NK-92 (cell line): Measurements from ENCODE around the gene STK39.
"Not testable (repeated sequence)": the region's sequence is repeated elsewhere in the genome, so short reads cannot be mapped to it uniquely, and the experiment has no call there.

Experiments used
- DNase-seq: peaks from one replicate; lab custom pipeline; 2025; ENCODE audit not compliant: unreplicated experiment; lab: John Stamatoyannopoulos, UW

Gene STK39

GRCh38 chr2:168143813-168144212, 103.6 kb downstream of the STK39 start:
- no peak for DNase-seq

- DNase-seq: no peak
These were observed 106.5 kb downstream of the STK39 start for GRCh38 chr2:168140892-168141291.

GRCh38 chr2:168139852-168140251, 107.5 kb downstream of the STK39 start:
- DNase-seq: no peak

GRCh38 chr2:168138901-168139300, 108.5 kb downstream of the STK39 start:
- DNase-seq: no peak

- DNase-seq: no peak
These were observed 109.0 kb downstream of the STK39 start for GRCh38 chr2:168138374-168138773.

GRCh38 chr2:168137510-168138180, 109.8 kb downstream of the STK39 start:
- DNase-seq: no peak

GRCh38 chr2:168136392-168136977, 110.9 kb downstream of the STK39 start:
- no peak for DNase-seq

- no peak for DNase-seq
These were observed 111.8 kb downstream of the STK39 start for GRCh38 chr2:168135630-168136029.

- DNase-seq: no peak
These were observed 112.3 kb downstream of the STK39 start for GRCh38 chr2:168135121-168135520.

- DNase-seq: no peak
These were observed 112.9 kb downstream of the STK39 start for GRCh38 chr2:168134485-168134884.

- DNase-seq: no peak
These were observed 115.0 kb downstream of the STK39 start for GRCh38 chr2:168132389-168132788.

- no peak for DNase-seq
These were observed 117.0 kb downstream of the STK39 start for GRCh38 chr2:168130346-168130745.

GRCh38 chr2:168127371-168127770, 120.0 kb downstream of the STK39 start:
- no peak for DNase-seq

- not testable (repeated sequence) for DNase-seq
These were observed 125.2 kb downstream of the STK39 start for GRCh38 chr2:168122210-168122609.

GRCh38 chr2:168120730-168121129, 126.7 kb downstream of the STK39 start:
- no peak for DNase-seq

- no peak for DNase-seq
These were observed 127.1 kb downstream of the STK39 start for GRCh38 chr2:168120310-168120709.

GRCh38 chr2:168119515-168120141, 127.8 kb downstream of the STK39 start:
- no peak for DNase-seq

GRCh38 chr2:168118733-168119514, 128.5 kb downstream of the STK39 start:
- no peak for DNase-seq

- no peak for DNase-seq
These were observed 130.9 kb downstream of the STK39 start for GRCh38 chr2:168116448-168116847.

GRCh38 chr2:168114619-168115018, 132.8 kb downstream of the STK39 start:
- DNase-seq: no peak

GRCh38 chr2:168114040-168114439, 133.4 kb downstream of the STK39 start:
- DNase-seq: no peak

GRCh38 chr2:168107322-168107721, 140.1 kb downstream of the STK39 start:
- no peak for DNase-seq
